DMS153 (cell line): Measurements from ENCODE around the gene CLDN19.

Source experiments
- DNase-seq: peaks from one replicate; lab custom pipeline; 2025; lab: John Stamatoyannopoulos, UW

The CLDN19 gene

DNA sequence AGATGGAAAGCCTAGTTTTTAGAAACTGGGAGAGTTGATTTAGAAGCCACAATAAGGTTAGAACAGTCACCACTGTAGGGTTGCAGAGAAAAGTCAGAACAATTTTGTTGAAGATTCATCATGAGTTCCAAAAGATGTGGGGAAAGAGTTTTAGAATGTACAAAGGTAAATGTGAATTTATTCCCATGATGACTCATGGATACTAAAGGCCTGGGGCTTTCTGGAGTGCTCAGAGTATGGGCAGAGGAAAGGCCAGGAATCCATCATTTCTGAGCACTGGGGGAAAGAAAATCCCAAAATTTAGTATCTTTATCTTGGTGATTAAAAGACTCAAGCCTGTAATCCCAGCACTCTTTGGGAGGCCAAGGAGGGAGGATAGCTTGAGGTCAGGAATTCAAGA is 40.0 kb downstream of the CLDN19 start:
- DNase-seq = no peak

DNA sequence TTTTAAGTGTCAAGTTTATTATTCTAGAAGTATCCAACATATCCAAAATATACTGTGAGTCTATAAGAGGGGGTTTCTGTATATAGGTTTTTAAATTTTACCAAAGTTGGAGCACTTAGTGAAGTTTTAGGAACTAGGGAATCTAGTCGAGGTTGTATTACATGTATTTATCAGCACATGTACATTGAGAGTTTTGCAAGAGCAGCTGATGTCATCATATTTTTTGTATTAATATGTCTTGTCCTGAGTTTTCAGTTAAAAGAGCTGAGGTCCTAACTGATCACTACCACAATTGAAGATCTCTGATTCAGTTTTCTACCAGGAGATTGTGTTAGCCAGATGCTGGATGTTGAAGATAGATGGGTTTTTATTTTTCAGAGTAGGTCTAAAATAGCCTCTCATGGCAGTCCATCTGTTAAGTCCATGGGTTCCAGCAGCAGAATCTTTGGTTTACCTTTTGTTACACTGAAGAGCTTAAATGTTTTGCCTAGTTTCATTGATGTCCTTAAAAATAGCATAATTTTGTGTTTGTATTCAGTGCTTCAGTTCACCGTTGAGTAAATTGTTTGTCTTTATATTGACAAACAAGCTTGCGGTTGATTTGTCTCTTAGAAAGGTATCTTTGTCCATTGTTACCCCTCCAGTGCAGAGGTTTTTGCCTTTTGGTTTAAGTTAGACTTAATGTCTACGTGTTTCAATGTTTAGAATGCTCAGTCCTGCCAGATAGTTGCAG is 41.8 kb downstream of the CLDN19 start:
- no peak for DNase-seq

DNA sequence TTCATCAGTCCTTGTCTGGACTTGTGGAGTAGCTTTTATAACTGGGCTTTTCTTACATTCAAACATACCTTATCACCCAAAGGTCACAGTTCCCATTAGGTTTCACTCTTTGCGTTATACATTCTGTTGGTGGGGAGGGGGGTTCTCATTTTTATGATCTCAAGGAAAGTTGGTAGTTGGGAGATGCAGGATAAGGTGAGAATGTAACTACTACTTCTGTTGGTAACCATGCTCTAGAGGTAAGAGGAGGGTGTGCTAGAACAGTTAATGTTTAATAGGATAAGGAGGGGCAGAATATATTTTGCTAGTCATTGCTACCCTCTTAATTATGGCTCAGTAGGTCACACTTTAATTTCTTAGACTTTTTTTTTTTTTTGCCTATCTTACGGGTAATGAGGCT is 47.1 kb downstream of the CLDN19 start:
- DNase-seq = no peak

DNA sequence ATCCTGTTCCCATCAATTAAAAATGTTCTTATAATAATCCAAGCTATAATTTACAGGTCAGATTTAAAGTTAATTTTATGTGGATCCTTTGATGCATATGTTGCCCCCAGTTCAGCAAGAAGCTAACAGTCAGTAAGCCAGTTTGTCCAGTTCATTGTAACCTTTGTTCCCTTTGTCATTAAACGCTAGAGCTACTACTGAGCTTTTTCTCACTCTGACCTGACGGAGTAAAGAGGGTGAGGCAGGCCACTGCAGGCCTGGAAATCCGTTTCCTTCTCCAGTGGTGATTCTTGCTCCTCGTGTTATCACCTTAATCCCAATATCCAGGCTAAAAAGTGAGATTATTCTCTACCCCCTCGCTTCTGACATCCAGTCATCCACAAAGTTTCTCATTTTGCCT is 47.6 kb downstream of the CLDN19 start:
- DNase-seq = no peak

DNA sequence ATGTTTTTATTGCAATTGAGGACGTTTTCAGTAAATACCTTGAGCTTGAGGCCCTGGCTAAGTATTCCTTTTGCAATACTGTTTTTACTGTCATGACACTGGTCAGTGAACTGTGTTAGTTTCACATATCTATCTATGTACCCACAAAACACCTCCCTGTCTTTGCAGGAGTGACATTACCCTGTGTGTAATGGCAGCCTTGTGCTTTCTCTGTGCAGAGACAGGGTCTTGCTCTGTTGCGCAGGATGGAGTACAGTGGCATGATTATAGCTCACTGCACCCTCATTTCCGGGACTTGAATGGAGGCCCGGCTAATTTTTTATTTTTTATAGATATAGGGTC is 48.9 kb downstream of the CLDN19 start:
- DNase-seq = no peak

DNA sequence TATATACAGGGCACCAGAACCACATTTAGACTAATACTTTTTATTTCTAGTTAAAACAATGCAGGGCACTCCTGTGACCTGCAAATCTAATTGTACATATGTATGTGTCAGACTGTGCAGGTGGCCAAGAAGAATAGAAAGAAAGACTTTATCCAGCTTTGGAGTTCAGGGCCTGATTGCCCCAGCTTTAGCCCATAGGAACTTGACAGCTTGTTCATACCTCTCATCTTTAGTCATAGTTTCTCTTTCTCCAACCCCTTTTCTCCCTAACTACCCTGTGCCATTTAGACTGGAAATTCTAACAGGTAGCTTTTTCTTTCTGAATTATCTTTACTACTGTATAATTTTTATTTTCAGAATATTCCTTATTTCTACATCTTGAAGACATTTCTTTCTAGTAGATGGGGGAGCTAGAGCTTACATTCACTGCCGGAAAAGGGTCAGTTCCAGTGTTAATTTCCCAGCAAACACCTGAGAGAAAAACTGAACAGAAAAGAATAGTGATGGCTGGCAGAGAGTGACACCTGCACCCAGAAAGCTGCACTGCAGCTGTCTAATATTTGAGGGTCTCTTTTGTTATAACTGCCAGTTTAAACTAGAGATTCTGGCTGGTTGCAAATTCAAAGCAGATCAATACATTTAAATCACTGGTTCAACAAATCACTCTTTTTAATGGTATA is 49.4 kb downstream of the CLDN19 start:
- DNase-seq = no peak

DNA sequence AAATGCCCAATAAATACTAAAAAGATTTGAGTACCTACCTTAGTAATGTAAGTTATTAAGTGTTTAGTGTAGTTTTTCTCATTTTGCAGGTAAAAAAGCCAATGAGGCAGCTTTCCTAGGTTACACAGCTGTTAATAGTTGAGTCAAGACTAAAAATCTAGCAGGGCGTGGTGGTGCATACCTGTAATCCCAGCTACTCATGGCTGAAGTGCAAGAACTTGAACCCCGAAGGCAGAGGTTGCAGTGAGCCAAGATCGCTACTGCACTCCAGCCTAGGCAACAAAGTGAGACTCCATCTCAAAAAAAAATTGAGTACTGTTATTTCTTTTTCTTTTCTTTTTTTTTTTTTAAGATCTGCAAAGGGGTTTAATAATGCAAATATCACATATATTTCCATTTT is 50.1 kb downstream of the CLDN19 start:
- no peak for DNase-seq

DNA sequence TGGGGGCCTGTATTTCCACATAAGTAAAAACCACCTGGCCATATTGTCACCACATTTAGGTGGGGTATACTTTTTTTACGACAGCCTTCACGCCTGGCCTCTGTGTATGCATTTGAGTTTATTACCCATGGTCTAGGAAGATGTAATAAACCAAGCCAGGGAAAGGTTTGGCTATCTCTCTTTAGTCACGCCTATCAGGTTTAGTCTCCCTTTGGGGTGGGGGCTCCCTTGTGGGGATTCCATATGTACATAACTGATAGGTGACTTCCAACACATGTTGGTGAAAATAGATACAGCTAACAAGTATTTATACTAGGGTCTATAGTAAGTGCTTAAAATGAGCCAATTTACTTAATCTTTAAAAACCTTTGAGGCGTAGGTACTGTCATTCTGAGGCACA is 53.6 kb downstream of the CLDN19 start:
- no peak for DNase-seq

DNA sequence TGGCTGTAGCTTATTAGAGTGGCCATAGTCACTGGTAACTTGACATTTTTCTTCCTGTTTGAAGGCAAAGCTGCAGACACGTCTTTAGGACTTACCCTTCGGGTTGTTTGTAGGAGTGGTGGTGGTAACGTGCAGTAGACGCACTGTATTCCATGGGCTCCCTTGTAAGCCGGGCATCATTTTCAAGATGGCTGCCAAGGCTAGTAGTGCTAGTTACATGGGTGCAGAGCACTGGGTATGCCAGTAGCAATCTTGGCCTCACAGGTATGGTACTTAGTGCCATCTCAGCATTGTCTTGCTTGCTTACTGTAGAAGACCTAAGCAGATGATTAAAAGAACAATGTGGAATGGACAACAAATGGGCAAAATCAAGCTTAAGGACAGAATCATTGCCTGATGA is 55.9 kb downstream of the CLDN19 start:
- no peak for DNase-seq
